Peyer's patch (tissue), 4 donors: ENCODE data around the gene CDK13. TPM values are rescaled to one million over a fixed set of nuclear protein-coding genes. Genes with fewer than 3 reads are reported as not detected.
"Not testable (repeated sequence)": the region's sequence is repeated elsewhere in the genome, so short reads cannot be mapped to it uniquely, and the experiment has no call there.

Source experiments
- DNase-seq, 3 donors: peaks; one replicate each; pipeline ENCODE4 v3.0.0-alpha.2; 2017 to 2019
- H3K27ac ChIP-seq, 4 donors: fragments of 200-600 bp; sonication (generic); one replicate each; pipeline ENCODE4 v1.5.1; 2016 to 2019
- H3K27me3 ChIP-seq, 2 donors: fragments of 200-600 bp; sonication (generic); one replicate each; pipeline ENCODE4 v1.5.1; 2019
- H3K36me3 ChIP-seq, 3 donors: fragments of 200-600 bp; sonication (generic); one replicate each; pipeline ENCODE4 v1.5.1; 2016 to 2019
- H3K4me1 ChIP-seq, 4 donors: fragments of 200-600 bp; sonication (generic); one replicate each; pipeline ENCODE4 v1.5.1; 2016 to 2019
- H3K4me3 ChIP-seq, 4 donors: fragments of 200-600 bp; sonication (generic); 1 replicate in 3 of 4; 2 replicates in 1 of 4; pipeline ENCODE4 v1.5.1; 2016 to 2019; ENCODE audit warnings: mild to moderate bottlenecking in 1 of 4
- H3K9me3 ChIP-seq, 4 donors: fragments of 200-600 bp; sonication (generic); one replicate each; pipeline ENCODE4 v1.5.1; 2016 to 2019; ENCODE audit warnings: mild to moderate bottlenecking in 1 of 4
- CTCF ChIP-seq, 6 experiments: fragments of 450-650 bp in 4 of 6; fragments of 200-600 bp in 2 of 6; sonication (generic) in 1 of 6; IDR thresholded peaks; one replicate each; pipeline ENCODE4 v1.5.1; 2017 to 2019; ENCODE audit warnings: antibody characterized with exemption in 6 of 6, mild to moderate bottlenecking in 3 of 6, moderate library complexity in 1 of 6
- POLR2A ChIP-seq, 2 donors: fragments of 450-650 bp; IDR thresholded peaks; one replicate each; pipeline ENCODE4 v1.5.1; 2017; ENCODE audit warnings: antibody characterized with exemption in 2 of 2, mild to moderate bottlenecking in 2 of 2, moderate library complexity in 2 of 2
- total RNA-seq, 4 donors: library from RNA; depleted of rRNA; stranded (reverse); fragments of >200 nt; gene quantifications; one replicate each; pipeline ENCODE4 v1.1.0, GENCODE V29; 2016

Gene CDK13
- total RNA-seq, 4 donors from 2014 or later: 76.7 to 164 (median 109) TPM

GRCh38 chr7:40101201-40101600, 151.1 kb downstream of the CDK13 start:
- Histone ChIP-seq H3K9me3 (no peaks in the 10 kb centered on the region), H3K36me3 (no peaks in the 10 kb centered on the region), H3K4me3 (no peak overlapping the region), H3K4me1 (no peaks in the 10 kb centered on the region), H3K27me3 (no peaks in the 10 kb centered on the region), H3K27ac (no peak overlapping the region)
- no peak for DNase-seq
- TF ChIP-seq CTCF (IDR thresholded peaks at IDR 0.05): no peak
- TF ChIP-seq POLR2A (IDR thresholded peaks at IDR 0.05): no peak

GRCh38 chr7:40102897-40103296, 152.8 kb downstream of the CDK13 start:
- TF ChIP-seq CTCF (IDR thresholded peaks at IDR 0.05) (no peak), POLR2A (IDR thresholded peaks at IDR 0.05) (no peak)
- Histone ChIP-seq H3K27ac (no peak overlapping the region), H3K27me3 (no peaks in the 10 kb centered on the region), H3K4me3 (no peak overlapping the region), H3K9me3 (no peaks in the 10 kb centered on the region), H3K36me3 (peaks cover 0 to 5% (median 0%) of the 10 kb centered on the region in 3 donors), H3K4me1 (no peaks in the 10 kb centered on the region)
- no peak for DNase-seq

GRCh38 chr7:40105879-40106473, 155.9 kb downstream of the CDK13 start:
- no peak for DNase-seq
- H3K27ac ChIP-seq: no peak overlapping the region
- no peaks in the 10 kb centered on the region for H3K27me3 ChIP-seq
- H3K4me3 ChIP-seq: no peak overlapping the region
- H3K9me3 ChIP-seq: no peaks in the 10 kb centered on the region
- peaks cover 0 to 5% (median 0%) of the 10 kb centered on the region in 3 donors for H3K36me3 ChIP-seq
- TF ChIP-seq CTCF (IDR thresholded peaks at IDR 0.05) (no peak), POLR2A (IDR thresholded peaks at IDR 0.05) (no peak)
- H3K4me1 ChIP-seq: no peaks in the 10 kb centered on the region

- no peak for TF ChIP-seq CTCF (IDR thresholded peaks at IDR 0.05)
- TF ChIP-seq POLR2A (IDR thresholded peaks at IDR 0.05): no peak
- Histone ChIP-seq H3K9me3 (no peaks in the 10 kb centered on the region), H3K4me3 (no peak overlapping the region), H3K4me1 (no peaks in the 10 kb centered on the region), H3K36me3 (no peaks in the 10 kb centered on the region), H3K27me3 (no peaks in the 10 kb centered on the region), H3K27ac (no peak overlapping the region)
- no peak for DNase-seq
Measured at GRCh38 chr7:40115936-40116335, 165.9 kb downstream of the CDK13 start.

- not testable (repeated sequence) for H3K27ac ChIP-seq, H3K4me3 ChIP-seq, H3K36me3 ChIP-seq, DNase-seq, H3K9me3 ChIP-seq, H3K27me3 ChIP-seq, H3K4me1 ChIP-seq
Measured at GRCh38 chr7:40117199-40117598, 167.1 kb downstream of the CDK13 start.

- H3K36me3 ChIP-seq, DNase-seq, H3K9me3 ChIP-seq, H3K4me1 ChIP-seq, H3K4me3 ChIP-seq, H3K27ac ChIP-seq, H3K27me3 ChIP-seq: not testable (repeated sequence)
Measured at GRCh38 chr7:40118201-40118600, 168.1 kb downstream of the CDK13 start.

- Histone ChIP-seq H3K27me3 (no peaks in the 10 kb centered on the region), H3K36me3 (no peaks in the 10 kb centered on the region), H3K9me3 (no peaks in the 10 kb centered on the region), H3K4me3 (no peak overlapping the region), H3K4me1 (no peaks in the 10 kb centered on the region), H3K27ac (no peak overlapping the region)
- TF ChIP-seq POLR2A (IDR thresholded peaks at IDR 0.05): no peak
- TF ChIP-seq CTCF (IDR thresholded peaks at IDR 0.05): no peak
- DNase-seq: no peak
Measured at GRCh38 chr7:40120020-40120419, 170.0 kb downstream of the CDK13 start.

GRCh38 chr7:40122100-40122939, 172.3 kb downstream of the CDK13 start:
- not testable (repeated sequence) for H3K36me3 ChIP-seq, H3K9me3 ChIP-seq, H3K27ac ChIP-seq, DNase-seq, H3K4me1 ChIP-seq, H3K4me3 ChIP-seq, H3K27me3 ChIP-seq
